H9 (cell line): ENCODE data around the gene NEAT1. TPM values are rescaled to one million over a fixed set of nuclear protein-coding genes. Genes with fewer than 3 reads are reported as not detected.
"Not testable (repeated sequence)": the region's sequence is repeated elsewhere in the genome, so short reads cannot be mapped to it uniquely, and the experiment has no call there.

ENCODE experiments used
- DNase-seq: peaks from one replicate; pipeline ENCODE4 v3.0.0-alpha.2; 2017
- H2AFZ ChIP-seq: one replicate; pipeline ENCODE4 v1.6.1; 2013; ENCODE audit warnings: mild to moderate bottlenecking, low read length, control low read depth, moderate library complexity
- H2AK5ac ChIP-seq: 2 replicates; pipeline ENCODE4 v1.6.1; 2013; ENCODE audit warnings: low read length, control low read depth, mixed read lengths; ENCODE audit not compliant: insufficient read length
- H2BK120ac ChIP-seq: one replicate; pipeline ENCODE4 v1.6.1; 2013; ENCODE audit warnings: low read depth, mild to moderate bottlenecking, low read length, control low read depth, inconsistent platforms; ENCODE audit not compliant: poor library complexity, severe bottlenecking
- H2BK12ac ChIP-seq: 2 replicates; pipeline ENCODE4 v1.6.1; 2013; ENCODE audit warnings: low read length, control low read depth, mixed read lengths, low read depth; ENCODE audit not compliant: insufficient read length
- H2BK15ac ChIP-seq: 2 replicates; pipeline ENCODE4 v1.6.1; 2013; ENCODE audit warnings: low read depth, low read length, control low read depth
- H2BK20ac ChIP-seq: one replicate; pipeline ENCODE4 v1.6.1; 2013; ENCODE audit warnings: low read depth, mild to moderate bottlenecking, low read length, control low read depth, inconsistent platforms; ENCODE audit not compliant: poor library complexity, severe bottlenecking
- H2BK5ac ChIP-seq: 2 replicates; pipeline ENCODE4 v1.6.1; 2013; ENCODE audit warnings: low read length, control low read depth, mixed read lengths; ENCODE audit not compliant: insufficient read length
- H3K14ac ChIP-seq: 2 replicates; pipeline ENCODE4 v1.6.1; 2013; ENCODE audit warnings: low read length, control low read depth; ENCODE audit not compliant: insufficient read depth
- H3K18ac ChIP-seq: 2 replicates; pipeline ENCODE4 v1.6.1; 2013; ENCODE audit warnings: low read depth, mild to moderate bottlenecking, mixed read lengths, low read length, control low read depth; ENCODE audit not compliant: insufficient read length
- H3K23ac ChIP-seq: 2 replicates; pipeline ENCODE4 v1.6.1; 2013; ENCODE audit warnings: low read length, control low read depth, mixed read lengths, low read depth; ENCODE audit not compliant: insufficient read length
- H3K23me2 ChIP-seq: 2 replicates; pipeline ENCODE4 v1.6.1; 2013; ENCODE audit warnings: low read depth, mild to moderate bottlenecking, mixed read lengths, low read length, control low read depth; ENCODE audit not compliant: insufficient read length, poor library complexity, severe bottlenecking
- H3K27ac ChIP-seq: 2 replicates; pipeline ENCODE4 v1.5.1; 2013; ENCODE audit warnings: low read length, control low read depth, mixed read lengths, low read depth; ENCODE audit not compliant: insufficient read length
- H3K27me3 ChIP-seq: 2 replicates; pipeline ENCODE4 v1.6.1; 2013; ENCODE audit warnings: low read length, control low read depth, inconsistent platforms; ENCODE audit not compliant: insufficient read depth
- H3K4ac ChIP-seq: 2 replicates; pipeline ENCODE4 v1.6.1; 2013; ENCODE audit warnings: low read depth, mild to moderate bottlenecking, control low read depth, inconsistent platforms, low read length, moderate library complexity
- H3K4me1 ChIP-seq: 2 replicates; pipeline ENCODE4 v1.6.1; 2013; ENCODE audit warnings: low read length, control low read depth, inconsistent platforms; ENCODE audit not compliant: insufficient read depth
- H3K4me2 ChIP-seq: 2 replicates; pipeline ENCODE4 v1.6.1; 2013; ENCODE audit warnings: low read length, control low read depth, mixed read lengths; ENCODE audit not compliant: insufficient read length, insufficient read depth
- H3K56ac ChIP-seq: 2 replicates; pipeline ENCODE4 v1.6.1; 2013; ENCODE audit warnings: low read depth, mild to moderate bottlenecking, mixed read lengths, low read length, control low read depth; ENCODE audit not compliant: insufficient read length
- H3K79me1 ChIP-seq: 2 replicates; pipeline ENCODE4 v1.6.1; 2013; ENCODE audit warnings: low read depth, mild to moderate bottlenecking, moderate library complexity, low read length, control low read depth, inconsistent platforms; ENCODE audit not compliant: insufficient read depth, poor library complexity, severe bottlenecking
- H3K79me2 ChIP-seq: 2 replicates; pipeline ENCODE4 v1.6.1; 2013; ENCODE audit warnings: low read length, control low read depth, inconsistent platforms; ENCODE audit not compliant: insufficient read depth
- H3K9ac ChIP-seq: 2 replicates; pipeline ENCODE4 v1.6.1; 2013; ENCODE audit warnings: low read length, control low read depth, mixed read lengths; ENCODE audit not compliant: insufficient read length; ENCODE audit errors: extremely low read depth
- H3K9me3 ChIP-seq: one replicate; pipeline ENCODE4 v1.6.1; 2013; ENCODE audit warnings: low read depth, low read length, inconsistent platforms; ENCODE audit not compliant: control insufficient read depth
- H3T11ph ChIP-seq: one replicate; pipeline ENCODE4 v1.6.1; 2013; ENCODE audit warnings: mild to moderate bottlenecking, low read length, control low read depth, inconsistent platforms
- H4K20me1 ChIP-seq: one replicate; pipeline ENCODE4 v1.6.1; 2013; ENCODE audit not compliant: control insufficient read depth, insufficient read length, insufficient read depth
- H4K5ac ChIP-seq: 2 replicates; pipeline ENCODE4 v1.6.1; 2013; ENCODE audit warnings: low read depth, mild to moderate bottlenecking, mixed read lengths, low read length, control low read depth; ENCODE audit not compliant: insufficient read length
- H4K8ac ChIP-seq: replicated peaks from 2 replicates; pipeline ENCODE4 v1.6.1; 2013; ENCODE audit warnings: low read length, control low read depth, mixed read lengths, low read depth; ENCODE audit not compliant: insufficient read length
- H4K91ac ChIP-seq: 2 replicates; pipeline ENCODE4 v1.6.1; 2013; ENCODE audit warnings: low read depth, mild to moderate bottlenecking, moderate library complexity, mixed read lengths, low read length, control low read depth; ENCODE audit not compliant: insufficient read length
- H3K27ac Mint-ChIP-seq, 3 experiments: 2 replicates in 2 of 3; 3 replicates in 1 of 3; pipeline ENCODE4 v1.8.0; 2020 to 2021; ENCODE audit warnings: mixed read lengths in 3 of 3, mild to moderate bottlenecking in 1 of 3, moderate library complexity in 1 of 3
- H3K27me3 Mint-ChIP-seq: 2 replicates; pipeline ENCODE4 v1.8.0; 2021; ENCODE audit warnings: low read depth, mild to moderate bottlenecking, moderate library complexity, mixed read lengths
- H3K36me3 Mint-ChIP-seq, 3 experiments: 2 replicates in 2 of 3; 3 replicates in 1 of 3; pipeline ENCODE4 v1.8.0; 2020 to 2021; ENCODE audit warnings: low read depth in 3 of 3, mixed read lengths in 3 of 3; ENCODE audit not compliant: insufficient read depth in 1 of 3
- H3K4me1 Mint-ChIP-seq, 2 experiments: 2 replicates each; pipeline ENCODE4 v1.8.0; 2020; ENCODE audit warnings: mixed read lengths in 2 of 2
- H3K4me3 Mint-ChIP-seq, 2 experiments: 2 replicates in 1 of 2; 3 replicates in 1 of 2; pipeline ENCODE4 v1.8.0; 2020 to 2021; ENCODE audit warnings: mild to moderate bottlenecking in 2 of 2, mixed read lengths in 2 of 2, moderate library complexity in 1 of 2
- H3K9me3 Mint-ChIP-seq, 2 experiments: 2 replicates in 1 of 2; 3 replicates in 1 of 2; pipeline ENCODE4 v1.8.0; 2020; ENCODE audit warnings: mild to moderate bottlenecking in 2 of 2, mixed read lengths in 2 of 2, moderate library complexity in 1 of 2
- WGBS: extraction: QIAGEN DNeasy Blood & Tissue Kit; methylation state at CpG from one replicate; pipeline ENCODE4 v1.1.7; 2013; ENCODE audit warnings: missing lambda C conversion rate, low lambda C conversion rate, mixed read lengths; ENCODE audit not compliant: insufficient read length; ENCODE audit errors: extremely low coverage; 5-methylcytosine and 5-hydroxymethylcytosine counted together
- total RNA-seq: library from RNA; stranded (reverse); gene quantifications from 2 replicates; pipeline ENCODE4 v1.2.1, GENCODE V29; 2021
- TF ChIP-seq, protein P1 (sequence below): fragments of 200-600 bp; sonication (generic); conservative IDR thresholded peaks from 3 replicates; pipeline ENCODE4 v1.8.0; 2021; ENCODE audit warnings: antibody characterized with exemption, mild to moderate bottlenecking

Gene NEAT1
- total RNA-seq, 1 experiment from 2014 or later, result 12.7 TPM

DNA sequence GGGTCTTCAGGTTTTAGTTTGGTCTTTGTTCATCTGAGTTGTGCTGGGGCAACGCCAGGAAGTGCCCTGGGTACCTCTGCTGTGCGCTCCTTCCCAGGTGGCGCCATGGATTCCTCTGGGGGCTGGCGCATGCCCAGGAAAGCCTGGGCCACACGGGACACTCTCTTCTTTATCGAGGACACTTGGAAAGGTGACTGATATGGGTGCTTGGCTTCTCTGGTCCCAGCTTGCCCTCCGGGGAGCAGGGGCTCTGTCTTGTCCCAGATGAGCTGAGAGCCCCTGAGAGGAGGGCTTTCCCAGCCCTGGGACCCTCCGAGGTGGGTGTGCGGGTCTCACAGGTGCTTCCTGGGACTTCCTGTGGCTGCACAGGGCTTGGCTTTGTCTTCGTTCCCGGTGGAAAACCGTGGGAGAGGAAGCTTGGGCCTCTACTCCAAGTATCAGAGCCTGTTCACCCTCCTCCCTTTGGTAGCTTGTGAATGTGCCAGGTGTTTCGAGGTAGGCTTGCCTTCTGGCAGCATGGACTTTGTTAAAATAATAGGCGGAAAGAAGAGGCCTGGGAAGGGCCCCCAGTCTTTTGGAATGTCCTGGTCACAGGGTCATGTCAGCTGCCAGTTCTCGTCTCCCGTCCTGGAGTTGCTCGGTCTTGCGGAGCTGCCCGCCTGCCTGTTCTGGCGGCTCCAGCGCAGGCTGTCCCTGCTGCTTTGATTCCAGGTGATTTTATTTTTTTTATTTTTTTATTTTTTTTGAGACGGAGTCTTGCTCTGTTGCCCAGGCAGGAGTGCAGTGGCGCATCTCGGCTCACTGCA, 10.1 kb upstream of the NEAT1 start:
- Histone ChIP-seq H3K9me3 (no peaks in the 10 kb centered on the region), H2AK5ac (no peak overlapping the region), H2BK5ac (no peak overlapping the region), H3K14ac (no peak overlapping the region; the same call in 1 of the 2 replicates), H3K27ac (no peak overlapping the region), H3K27me3 (no peaks in the 10 kb centered on the region), H3K79me2 (no peaks in the 10 kb centered on the region), H3K18ac (no peak overlapping the region), H4K20me1 (no peaks in the 10 kb centered on the region), H3K4ac (no peak overlapping the region), H3K23ac (no peak overlapping the region), H3K4me1 (no peaks in the 10 kb centered on the region), H3K79me1 (no peaks in the 10 kb centered on the region), H3K56ac (no peak overlapping the region), H4K91ac (no peak overlapping the region), H2BK20ac (no peak overlapping the region), H3T11ph (no peak overlapping the region), H4K5ac (no peak overlapping the region), H3K23me2 (no peaks in the 10 kb centered on the region), H2AFZ (no peak overlapping the region), H2BK12ac (no peak overlapping the region), H2BK120ac (no peak overlapping the region), H3K4me2 (no peak overlapping the region), H4K8ac (no peak overlapping the region), H3K9ac (no peak overlapping the region), H2BK15ac (no peak overlapping the region)
- peaks cover 2 to 28% (median 4%) of the 10 kb centered on the region in 3 experiments; a peak in 5 of 7 replicates for H3K36me3 Mint-ChIP-seq
- WGBS, result no CpG with 5 or more reads among the region's 24 CpGs
- TF ChIP-seq, protein P1, sequence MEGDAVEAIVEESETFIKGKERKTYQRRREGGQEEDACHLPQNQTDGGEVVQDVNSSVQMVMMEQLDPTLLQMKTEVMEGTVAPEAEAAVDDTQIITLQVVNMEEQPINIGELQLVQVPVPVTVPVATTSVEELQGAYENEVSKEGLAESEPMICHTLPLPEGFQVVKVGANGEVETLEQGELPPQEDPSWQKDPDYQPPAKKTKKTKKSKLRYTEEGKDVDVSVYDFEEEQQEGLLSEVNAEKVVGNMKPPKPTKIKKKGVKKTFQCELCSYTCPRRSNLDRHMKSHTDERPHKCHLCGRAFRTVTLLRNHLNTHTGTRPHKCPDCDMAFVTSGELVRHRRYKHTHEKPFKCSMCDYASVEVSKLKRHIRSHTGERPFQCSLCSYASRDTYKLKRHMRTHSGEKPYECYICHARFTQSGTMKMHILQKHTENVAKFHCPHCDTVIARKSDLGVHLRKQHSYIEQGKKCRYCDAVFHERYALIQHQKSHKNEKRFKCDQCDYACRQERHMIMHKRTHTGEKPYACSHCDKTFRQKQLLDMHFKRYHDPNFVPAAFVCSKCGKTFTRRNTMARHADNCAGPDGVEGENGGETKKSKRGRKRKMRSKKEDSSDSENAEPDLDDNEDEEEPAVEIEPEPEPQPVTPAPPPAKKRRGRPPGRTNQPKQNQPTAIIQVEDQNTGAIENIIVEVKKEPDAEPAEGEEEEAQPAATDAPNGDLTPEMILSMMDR, result no peak
- no peak for DNase-seq
- H3K27ac Mint-ChIP-seq, result peak overlapping the region in 1 of 3 experiments; percentile 58; a peak in 1 of 7 replicates
- no peaks in the 10 kb centered on the region for H3K9me3 Mint-ChIP-seq
- no peak overlapping the region; a peak in 1 of 5 replicates for H3K4me3 Mint-ChIP-seq
- peaks cover 8% of the 10 kb centered on the region for H3K27me3 Mint-ChIP-seq
- H3K4me1 Mint-ChIP-seq, result peaks cover 19% of the 10 kb centered on the region in 2 experiments

- not testable (repeated sequence) for H3K9me3 Mint-ChIP-seq, H2AK5ac ChIP-seq, H3K9ac ChIP-seq
Measured at GRCh38 chr11:65413077-65413664, 9.4 kb upstream of the NEAT1 start.

More at GRCh38 chr11:65413077-65413664, 9.4 kb upstream of the NEAT1 start:
- not testable (repeated sequence) for H3K27me3 ChIP-seq, H3T11ph ChIP-seq, H2BK15ac ChIP-seq, H4K5ac ChIP-seq, DNase-seq, H3K27me3 Mint-ChIP-seq, H3K23me2 ChIP-seq, H3K4me3 Mint-ChIP-seq, H3K56ac ChIP-seq, H2BK120ac ChIP-seq, H3K4ac ChIP-seq, H2BK12ac ChIP-seq, H3K23ac ChIP-seq, H3K14ac ChIP-seq, H3K4me2 ChIP-seq, H3K27ac Mint-ChIP-seq, H4K20me1 ChIP-seq, H3K18ac ChIP-seq, H2BK20ac ChIP-seq, H3K27ac ChIP-seq, H3K79me2 ChIP-seq, H3K4me1 ChIP-seq, H4K91ac ChIP-seq, H2AFZ ChIP-seq, H2BK5ac ChIP-seq, H3K79me1 ChIP-seq, H4K8ac ChIP-seq, H3K9me3 ChIP-seq
- WGBS, result no CpG with 5 or more reads among the region's 15 CpGs
- H3K4me1 Mint-ChIP-seq, result peaks cover 25 to 26% of the 10 kb centered on the region in 2 experiments
- H3K36me3 Mint-ChIP-seq, result peaks cover 2 to 25% (median 4%) of the 10 kb centered on the region in 3 experiments; a peak in 5 of 7 replicates
